GM12878 (cell line): ENCODE measurements around the gene HDAC9. TPM values are rescaled to one million over a fixed set of nuclear protein-coding genes. Genes with fewer than 3 reads are reported as not detected.

Experiments
- ATAC-seq: fragments of 200-7000 bp; cut with Tn5 transposase; 3 replicates; pipeline ENCODE4 v1.9.1; 2020; ENCODE audit warnings: mild to moderate bottlenecking, moderate library complexity
- BruUV-seq: library from RNA; stranded (reverse); fragments of 400-500 nt; replicated peaks from 2 replicates; lab custom pipeline; 2021; lab: Mats Ljungman, UMichigan
- CTCF ChIA-PET: fragments of 300-600 bp; sonication (Branson Sonifier 250); formaldehyde crosslinking; extraction: SDS; loops from one replicate; lab custom pipeline; 2021; ENCODE audit warnings: inconsistent platforms; lab: Yijun Ruan, JAX
- POLR2A ChIA-PET: fragments of 350-600 bp; formaldehyde crosslinking; extraction: SDS; loops from one replicate; lab custom pipeline; 2021; ENCODE audit warnings: inconsistent platforms; lab: Charles Lee
- RAD21 ChIA-PET: fragments of 300-600 bp; sonication (Branson Sonifier 250); formaldehyde crosslinking; loops from one replicate; lab custom pipeline; 2023; ENCODE audit warnings: antibody characterized with exemption; ENCODE audit not compliant: unreplicated experiment; lab: Charles Lee
- SMC1A ChIA-PET: fragments of 300-600 bp; sonication (Branson Sonifier 250); formaldehyde crosslinking; loops from one replicate; lab custom pipeline; 2023; ENCODE audit not compliant: unreplicated experiment, uncharacterized antibody; lab: Charles Lee
- DNase-seq: peaks from one replicate; pipeline ENCODE4 v3.0.0-alpha.2; 2011; ENCODE audit warnings: low read depth, low spot score
- FAIRE-seq: peaks from 3 replicates; lab custom pipeline; 2011; peaks lifted over from hg19 to GRCh38; lab: Jason Lieb, UNC
- H2AFZ ChIP-seq: 2 replicates; pipeline ENCODE4 v1.6.0; 2011; ENCODE audit warnings: low read depth, low read length, control low read depth; ENCODE audit not compliant: control insufficient read depth
- H3K27ac ChIP-seq: 2 replicates; pipeline ENCODE4 v1.5.1; 2011; ENCODE audit warnings: control low read depth; ENCODE audit not compliant: control insufficient read depth, insufficient read depth
- H3K27me3 ChIP-seq, 2 experiments: replicated peaks in 1 of 2; 2 replicates each; pipeline versions ENCODE4 v1.6.0 to v1.6.1; 2011; ENCODE audit warnings: low read length in 1 of 2; ENCODE audit not compliant: control insufficient read depth in 2 of 2, insufficient read depth in 2 of 2
- H3K36me3 ChIP-seq, 2 experiments: 2 replicates each; pipeline ENCODE4 v1.5.1; 2011; ENCODE audit warnings: low read length in 1 of 2; ENCODE audit not compliant: control insufficient read depth in 2 of 2, insufficient read depth in 2 of 2
- H3K4me1 ChIP-seq: 2 replicates; pipeline ENCODE4 v1.6.1; 2011; ENCODE audit warnings: mild to moderate bottlenecking, low read length, moderate library complexity, mixed read lengths; ENCODE audit not compliant: control insufficient read depth, insufficient read depth
- H3K4me2 ChIP-seq: 2 replicates; pipeline ENCODE4 v1.6.0; 2011; ENCODE audit warnings: control low read depth; ENCODE audit not compliant: control insufficient read depth, insufficient read depth
- H3K4me3 ChIP-seq: fragments of 200-600 bp; sonication (generic); 2 replicates; pipeline ENCODE4 v1.5.1; 2016
- H3K79me2 ChIP-seq: 2 replicates; pipeline ENCODE4 v1.6.0; 2011; ENCODE audit warnings: low read length; ENCODE audit not compliant: control insufficient read depth, insufficient read depth
- H3K9ac ChIP-seq: 2 replicates; pipeline ENCODE4 v1.8.0; 2011; ENCODE audit warnings: low read length, control low read depth, mixed read lengths; ENCODE audit not compliant: control insufficient read depth, insufficient read depth
- H3K9me3 ChIP-seq: replicated peaks from 3 replicates; pipeline ENCODE4 v1.5.1; 2011; ENCODE audit warnings: mild to moderate bottlenecking, low read length; ENCODE audit not compliant: control insufficient read depth, insufficient read depth
- H4K20me1 ChIP-seq: 2 replicates; pipeline ENCODE4 v1.6.0; 2011; ENCODE audit not compliant: control insufficient read depth, insufficient read depth
- CBX3 ChIP-seq: fragments of 200-600 bp; sonication (generic); IDR thresholded peaks from 2 replicates; pipeline ENCODE4 v1.6.1; 2016; ENCODE audit warnings: low read depth, borderline replicate concordance
- CEBPZ ChIP-seq: fragments of 150-350 bp; IDR thresholded peaks from 2 replicates; pipeline ENCODE4 v1.6.1; 2016; ENCODE audit warnings: low read depth, low read length
- ELK1 ChIP-seq: IDR thresholded peaks from 2 replicates; pipeline ENCODE4 v1.6.1; 2012; ENCODE audit warnings: low read depth, low read length, improper control_type of control experiment
- HCFC1 ChIP-seq: fragments of 150-350 bp; IDR thresholded peaks from 2 replicates; pipeline ENCODE4 v1.6.1; 2014; ENCODE audit warnings: low read length
- IKZF2 ChIP-seq, 2 experiments: fragments of 450-650 bp; IDR thresholded peaks; 2 replicates each; pipeline ENCODE4 v1.6.1; 2017; ENCODE audit warnings: mild to moderate bottlenecking in 2 of 2, moderate library complexity in 2 of 2
- KLF5 ChIP-seq: fragments of 450-650 bp; IDR thresholded peaks from 2 replicates; pipeline ENCODE4 v1.6.1; 2014; ENCODE audit warnings: mild to moderate bottlenecking; ENCODE audit not compliant: partially characterized antibody
- MXI1 ChIP-seq: fragments of 150-350 bp; IDR thresholded peaks from 2 replicates; pipeline ENCODE4 v1.6.1; 2011; ENCODE audit warnings: low read depth, mild to moderate bottlenecking, inconsistent platforms, low read length, improper control_type of control experiment
- NFYB ChIP-seq: IDR thresholded peaks from 2 replicates; pipeline ENCODE4 v1.6.1; 2011; ENCODE audit warnings: low read depth, mild to moderate bottlenecking, low read length, improper control_type of control experiment, moderate library complexity; ENCODE audit not compliant: insufficient read depth
- POLR2A ChIP-seq: IDR thresholded peaks from 2 replicates; pipeline ENCODE4 v1.6.1; 2011; ENCODE audit warnings: low read depth, mild to moderate bottlenecking, low read length
- RELA ChIP-seq: fragments of 450-650 bp; IDR thresholded peaks from 2 replicates; pipeline ENCODE4 v1.8.0; 2014; ENCODE audit warnings: borderline replicate concordance; ENCODE audit not compliant: partially characterized antibody
- SMAD5 ChIP-seq: IDR thresholded peaks from 2 replicates; pipeline ENCODE4 v1.6.1; 2016; ENCODE audit warnings: antibody characterized with exemption, low read depth
- SMARCA5 ChIP-seq: fragments of 450-650 bp; IDR thresholded peaks from 2 replicates; pipeline ENCODE4 v1.6.1; 2017; ENCODE audit warnings: mild to moderate bottlenecking
- WGBS: methylation state at CpG from one replicate; pipeline ENCODE4 v1.1.6; 2016; ENCODE audit warnings: low lambda C conversion rate; ENCODE audit not compliant: insufficient replicate concordance, insufficient coverage; ENCODE audit errors: missing lambda C conversion rate; 5-methylcytosine and 5-hydroxymethylcytosine counted together
- in situ Hi-C: fragments of 300-500 bp; cut with MboI; formaldehyde crosslinking; loops from 9 replicates; pipeline ENCODE4 v1.14.3; 2018; ENCODE audit warnings: mixed read lengths
- intact Hi-C: fragments of 100-400 bp; cut with micrococcal nuclease; formaldehyde crosslinking; loops from one replicate; pipeline ENCODE4 v1.14.2; 2022; ENCODE audit not compliant: unreplicated experiment
- polyA plus RNA-seq, 11 experiments: library from polyadenylated mRNA; depleted of rRNA in 4 of 11; unstranded in 6 of 11; stranded (reverse) in 5 of 11; fragments of >200 nt; fragmentation: Nextera tagmentation in 4 of 11; fragmentation: Illumina TruSeq in 1 of 11; extraction: Ambion mirVana in 4 of 11; extraction: Trizol in 1 of 11; gene quantifications; 1 replicate in 1 of 11; 2 replicates in 10 of 11; pipeline versions ENCODE4 v1.2.1 to v1.2.3, GENCODE V29; 2011 to 2016; ENCODE audit warnings: inconsistent platforms in 2 of 11, missing spikeins in 2 of 11, low read depth in 1 of 11
- total RNA-seq, 4 experiments: library from RNA; depleted of rRNA in 3 of 4; stranded (reverse); fragments of >200 nt in 3 of 4; fragmentation: Illumina TruSeq in 1 of 4; extraction: Trizol in 1 of 4; gene quantifications; 2 replicates each; pipeline versions ENCODE4 v1.2.1 to v1.2.3, GENCODE V29; 2013 to 2021

HDAC9 gene
- total and polyA plus RNA-seq, 10 of the 15 experiments (the other 5 are each of a cell fraction or from before 2014, with no cell fraction given): 0.73 to 12.8 (median 0.92) TPM

GRCh38 chr7:18532813-18533212, 37.3 kb downstream of the HDAC9 start:
- no TSS peak for BruUV-seq
- no peak for TF ChIP-seq SMAD5
- no peak for TF ChIP-seq SMARCA5
- Histone ChIP-seq H2AFZ (no peak overlapping the region), H3K4me3 (no peak overlapping the region), H3K36me3 (no peaks in the 10 kb centered on the region), H3K27ac (no peak overlapping the region), H3K9me3 (no peaks in the 10 kb centered on the region), H3K4me1 (no peaks in the 10 kb centered on the region), H3K79me2 (no peaks in the 10 kb centered on the region), H3K4me2 (peak overlapping the region; percentile 33; the same call in 1 of the 2 replicates), H4K20me1 (no peaks in the 10 kb centered on the region), H3K27me3 (no peaks in the 10 kb centered on the region), H3K9ac (no peak overlapping the region)
- ChIA-PET RAD21 (no interaction called here), CTCF (no interaction called here), SMC1A (interaction anchor here (1.0 kb wide), 1 partner anchor 15 kb away, joined by 4 read pairs; no protein-coding TSS in a partner anchor), POLR2A (interaction anchor here (1.3 kb wide), 1 partner anchor 11 kb away, joined by 3 read pairs; no protein-coding TSS in a partner anchor)
- 8% methylated on average over 2 of the region's 2 CpGs for WGBS
- FAIRE-seq (no peak), ATAC-seq (peak; percentile 38; the same call in 2 of the 3 replicates), DNase-seq (no peak)
- in situ Hi-C loops: no loop called here
- intact Hi-C loops: no loop called here

GRCh38 chr7:18534481-18534880, 38.9 kb downstream of the HDAC9 start:
- DNase-seq (no peak), ATAC-seq (no peak), FAIRE-seq (no peak)
- SMC1A ChIA-PET: interaction anchor here (1.0 kb wide), 1 partner anchor 14 kb away, joined by 3 read pairs; no protein-coding TSS in a partner anchor
- in situ Hi-C loops (no loop called here), intact Hi-C loops (no loop called here)
- no peaks in the 10 kb centered on the region for H3K27me3 ChIP-seq
- H3K9me3 ChIP-seq: no peaks in the 10 kb centered on the region
- H2AFZ ChIP-seq: no peak overlapping the region
- POLR2A ChIA-PET: interaction anchor here (0.5 kb wide), 1 partner anchor 75 kb away, joined by 6 read pairs; no protein-coding TSS in a partner anchor
- H3K4me1 ChIP-seq: no peaks in the 10 kb centered on the region
- no peaks in the 10 kb centered on the region for H4K20me1 ChIP-seq
- no peaks in the 10 kb centered on the region for H3K79me2 ChIP-seq
- H3K4me2 ChIP-seq: no peak overlapping the region
- H3K9ac ChIP-seq: no peak overlapping the region
- CTCF ChIA-PET: no interaction called here
- no TSS peak for BruUV-seq
- 30% methylated on average over 5 of the region's 5 CpGs for WGBS
- no peak overlapping the region for H3K27ac ChIP-seq
- no peak overlapping the region for H3K4me3 ChIP-seq
- H3K36me3 ChIP-seq: no peaks in the 10 kb centered on the region
- RAD21 ChIA-PET: interaction anchor here (0.7 to 1.5 kb wide), 2 partner anchors 14 to 178 kb away, joined by 3 read pairs; no protein-coding TSS in a partner anchor
- TF ChIP-seq IKZF2 (IDR thresholded peaks at IDR 0.05): no peak
- TF ChIP-seq CBX3: no peak
- no peak for TF ChIP-seq MXI1
- TF ChIP-seq ELK1: no peak
- TF ChIP-seq CEBPZ: no peak
- no peak for TF ChIP-seq POLR2A
- no peak for TF ChIP-seq KLF5
- TF ChIP-seq HCFC1: no peak
- no peak for TF ChIP-seq RELA
- no peak for TF ChIP-seq NFYB
